ENCODE measurements around the gene NRL. TPM values are rescaled to one million over a fixed set of nuclear protein-coding genes. Genes with fewer than 3 reads are reported as not detected.

Gene NRL
- total and polyA plus RNA-seq, 2 donors (not counting 3 experiments of a cell fraction or from before 2014, with no cell fraction given) = 0.71 to 1.1 TPM

DNA sequence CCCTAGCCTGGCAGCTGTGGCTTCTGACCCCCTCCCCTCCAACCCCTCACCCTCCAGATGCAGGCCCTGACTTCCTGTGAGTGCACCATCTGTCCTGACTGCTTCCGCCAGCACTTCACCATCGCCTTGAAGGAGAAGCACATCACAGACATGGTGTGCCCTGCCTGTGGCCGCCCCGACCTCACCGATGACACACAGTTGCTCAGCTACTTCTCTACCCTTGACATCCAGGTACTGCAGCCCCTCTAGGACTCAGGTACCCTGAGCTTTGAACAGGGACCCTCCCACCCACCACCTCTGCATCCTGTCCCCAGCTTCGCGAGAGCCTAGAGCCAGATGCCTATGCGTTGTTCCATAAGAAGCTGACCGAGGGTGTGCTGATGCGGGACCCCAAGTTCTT lies 40.4 kb upstream of the NRL start:
- Histone ChIP-seq H4K20me1 (replicated peaks; ENCODE audit: control insufficient read depth, extremely low read depth, insufficient read depth, low read length) (no peaks in the 10 kb centered on the region), H3K27me3 (ENCODE audit: control insufficient read depth in 2 of 2, insufficient read depth in 2 of 2, low read length in 2 of 2) (no peaks in the 10 kb centered on the region), H3K9ac (replicated peaks; ENCODE audit: extremely low read depth, insufficient read depth, low read length) (no peak overlapping the region), H3K9me1 (replicated peaks; ENCODE audit: control insufficient read depth, extremely low read depth, insufficient read depth, low read length) (no peaks in the 10 kb centered on the region), H3K9me3 (replicated peaks; ENCODE audit: control insufficient read depth, insufficient read depth, low read length) (no peaks in the 10 kb centered on the region), H3K4me1 (ENCODE audit: control insufficient read depth, extremely low read depth, insufficient read depth, low read length) (no peaks in the 10 kb centered on the region), H3K79me2 (ENCODE audit: control insufficient read depth, insufficient read depth, low read length) (no peaks in the 10 kb centered on the region), H3K27ac (ENCODE audit: insufficient read depth, low read depth, low read length) (no peak overlapping the region), H3K4me2 (ENCODE audit: insufficient read depth, low read length) (no peak overlapping the region), H3K4me3 (replicated peaks in 1 of 3; ENCODE audit: insufficient read depth in 1 of 3, low read depth in 1 of 3, low read length in 3 of 3) (no peak overlapping the region), H3K36me3 (ENCODE audit: control insufficient read depth in 2 of 2, extremely low read depth in 1 of 2, insufficient read depth in 2 of 2, low read length in 2 of 2) (peaks cover 20 to 55% of the 10 kb centered on the region in 2 experiments), H2AFZ (ENCODE audit: low read depth, low read length) (no peak overlapping the region)
- CTCF ChIA-PET = interaction anchor here (0.9 to 1.4 kb wide), 3 partner anchors 14 to 153 kb away, joined by 3 read pairs; partner anchors contain the start of genes CIDEB and EMC9
- dilution Hi-C loops (cut with MboI; ENCODE audit: extremely low pct_ligation_motif_present, low sequenced_read_pairs) (no loop called here), intact Hi-C loops (cut with micrococcal nuclease) (no loop called here)
- TF ChIP-seq POLR2A (IDR thresholded peaks at IDR 0.05; ENCODE audit: low read depth, low read length) (no peak), JUN (IDR thresholded peaks at IDR 0.05; ENCODE audit: borderline replicate concordance, insufficient read depth, insufficient read length, low read depth) (no peak), EZH2 (IDR thresholded peaks at IDR 0.05; ENCODE audit: borderline replicate concordance, low read depth, low read length, severe bottlenecking) (no peak), FOS (IDR thresholded peaks at IDR 0.05; ENCODE audit: borderline replicate concordance, insufficient read depth, low read length) (no peak)
- TF ChIP-seq, protein P1, sequence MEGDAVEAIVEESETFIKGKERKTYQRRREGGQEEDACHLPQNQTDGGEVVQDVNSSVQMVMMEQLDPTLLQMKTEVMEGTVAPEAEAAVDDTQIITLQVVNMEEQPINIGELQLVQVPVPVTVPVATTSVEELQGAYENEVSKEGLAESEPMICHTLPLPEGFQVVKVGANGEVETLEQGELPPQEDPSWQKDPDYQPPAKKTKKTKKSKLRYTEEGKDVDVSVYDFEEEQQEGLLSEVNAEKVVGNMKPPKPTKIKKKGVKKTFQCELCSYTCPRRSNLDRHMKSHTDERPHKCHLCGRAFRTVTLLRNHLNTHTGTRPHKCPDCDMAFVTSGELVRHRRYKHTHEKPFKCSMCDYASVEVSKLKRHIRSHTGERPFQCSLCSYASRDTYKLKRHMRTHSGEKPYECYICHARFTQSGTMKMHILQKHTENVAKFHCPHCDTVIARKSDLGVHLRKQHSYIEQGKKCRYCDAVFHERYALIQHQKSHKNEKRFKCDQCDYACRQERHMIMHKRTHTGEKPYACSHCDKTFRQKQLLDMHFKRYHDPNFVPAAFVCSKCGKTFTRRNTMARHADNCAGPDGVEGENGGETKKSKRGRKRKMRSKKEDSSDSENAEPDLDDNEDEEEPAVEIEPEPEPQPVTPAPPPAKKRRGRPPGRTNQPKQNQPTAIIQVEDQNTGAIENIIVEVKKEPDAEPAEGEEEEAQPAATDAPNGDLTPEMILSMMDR (IDR thresholded peaks at IDR 0.05; ENCODE audit: extremely low read depth in 1 of 2, insufficient read depth in 1 of 2, low read depth in 1 of 2, low read length in 2 of 2) = no peak
- TF ChIP-seq, protein P2, sequence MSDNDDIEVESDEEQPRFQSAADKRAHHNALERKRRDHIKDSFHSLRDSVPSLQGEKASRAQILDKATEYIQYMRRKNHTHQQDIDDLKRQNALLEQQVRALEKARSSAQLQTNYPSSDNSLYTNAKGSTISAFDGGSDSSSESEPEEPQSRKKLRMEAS (IDR thresholded peaks at IDR 0.05; ENCODE audit: insufficient read depth, insufficient read length) = no peak
- POLR2A ChIA-PET = no interaction called here
- no TSS peak for BruUV-seq (replicated peaks)
- FAIRE-seq = no peak
- no peak for DNase-seq (ENCODE audit: low read depth, low spot score)

Measured in endothelial cell of umbilical vein (primary cell).